A673 (cell line): ENCODE results near the gene ZBTB20.

Experiments
- CTCF ChIP-seq: fragments of 300-800, 200-600 bp; sonication (generic); conservative IDR thresholded peaks from 2 replicates; pipeline ENCODE4 v1.5.1; 2017; ENCODE audit warnings: low read depth, mild to moderate bottlenecking, antibody characterized with exemption, low read length, moderate library complexity, mixed read lengths
- EZH2 ChIP-seq: fragments of 200-600 bp; sonication (generic); IDR thresholded peaks from 2 replicates; pipeline ENCODE4 v1.6.1; 2017; ENCODE audit warnings: borderline replicate concordance, low read depth, mild to moderate bottlenecking, mixed read lengths, antibody characterized with exemption, low read length; ENCODE audit not compliant: poor library complexity, severe bottlenecking

GRCh38 chr3:115111632-115112031 lies 35.5 kb downstream of the ZBTB20 start:
- TF ChIP-seq CTCF (no peak), EZH2 (no peak)
